Activated naive CD4-positive, alpha-beta T cell treated with anti-CD3 and anti-CD28 coated beads, Interleukin-2, amount 50 U/mL, for 24 hours (primary cell): Measurements from ENCODE around the gene CELSR2.

Experiments used
- H3K27ac Mint-ChIP-seq: one replicate; pipeline ENCODE4 v1.8.0; 2021; ENCODE audit warnings: mild to moderate bottlenecking, mixed read lengths
- H3K27me3 Mint-ChIP-seq: one replicate; pipeline ENCODE4 v1.8.0; 2021; ENCODE audit warnings: mixed read lengths
- H3K36me3 Mint-ChIP-seq: one replicate; pipeline ENCODE4 v1.8.0; 2021; ENCODE audit warnings: mixed read lengths
- H3K4me1 Mint-ChIP-seq: one replicate; pipeline ENCODE4 v1.8.0; 2021; ENCODE audit warnings: mixed read lengths
- H3K4me3 Mint-ChIP-seq: one replicate; pipeline ENCODE4 v1.8.0; 2021; ENCODE audit warnings: mild to moderate bottlenecking, mixed read lengths
- H3K9me3 Mint-ChIP-seq: one replicate; pipeline ENCODE4 v1.8.0; 2021; ENCODE audit warnings: mixed read lengths

The CELSR2 gene

DNA sequence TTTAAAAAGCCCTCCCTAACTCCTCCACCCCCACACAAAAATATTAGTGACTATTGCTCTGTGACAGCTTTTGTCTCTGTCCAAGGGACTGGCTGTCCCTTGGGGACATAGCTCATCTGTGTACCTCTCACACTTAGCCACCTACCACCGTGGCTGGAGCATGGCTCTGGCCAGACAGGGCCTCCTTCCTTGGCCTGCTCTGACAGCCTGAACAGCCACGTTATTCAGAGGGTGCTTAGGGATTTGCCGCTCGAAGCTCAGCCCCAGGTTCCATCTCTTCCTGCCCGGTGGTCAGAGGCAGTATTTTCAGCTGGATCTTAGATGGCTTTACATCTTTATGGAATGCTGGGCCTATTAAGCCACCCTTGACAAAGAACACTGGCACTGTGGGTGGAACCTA is 6.1 kb upstream of the CELSR2 start:
- Mint-ChIP-seq H3K4me1 (peaks cover 29% of the 10 kb centered on the region), H3K27me3 (no peaks in the 10 kb centered on the region), H3K9me3 (no peaks in the 10 kb centered on the region), H3K36me3 (no peaks in the 10 kb centered on the region), H3K4me3 (no peak overlapping the region), H3K27ac (no peak overlapping the region)

DNA sequence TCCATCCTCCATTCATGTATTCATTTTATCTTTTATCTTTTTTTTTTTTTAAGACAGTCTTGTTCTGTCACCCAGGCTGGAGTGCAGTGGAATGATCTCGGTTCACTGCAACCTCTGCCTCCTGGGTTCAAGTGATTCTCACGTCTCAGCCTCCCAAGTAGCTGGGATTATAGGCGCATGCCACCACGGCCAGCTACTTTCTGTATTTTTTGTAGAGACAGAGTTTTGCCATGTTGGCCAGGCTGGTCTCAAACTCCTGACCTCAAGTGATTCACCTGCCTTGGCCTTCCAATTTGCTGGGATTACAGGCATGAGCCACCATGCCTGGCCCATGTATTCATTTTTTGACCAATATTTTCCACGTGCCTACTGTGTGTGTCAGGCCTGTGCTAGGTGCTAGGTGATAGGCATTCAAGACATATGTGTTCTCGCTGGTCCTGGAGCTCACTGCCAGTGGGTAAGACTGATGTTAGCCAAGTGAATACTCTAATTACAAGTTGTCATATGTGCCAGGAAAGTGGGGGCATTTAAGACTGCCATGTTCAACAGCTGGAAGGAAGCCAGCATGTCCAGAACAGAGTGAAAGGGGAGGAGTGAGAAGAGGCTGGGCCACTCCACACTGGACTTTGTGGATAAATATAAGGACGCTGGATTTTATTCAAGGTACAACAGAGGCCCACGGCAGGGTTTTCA is 5.3 kb upstream of the CELSR2 start:
- Mint-ChIP-seq H3K27me3 (no peaks in the 10 kb centered on the region), H3K4me3 (no peak overlapping the region), H3K27ac (no peak overlapping the region), H3K36me3 (no peaks in the 10 kb centered on the region), H3K4me1 (peaks cover 31% of the 10 kb centered on the region), H3K9me3 (no peaks in the 10 kb centered on the region)

DNA sequence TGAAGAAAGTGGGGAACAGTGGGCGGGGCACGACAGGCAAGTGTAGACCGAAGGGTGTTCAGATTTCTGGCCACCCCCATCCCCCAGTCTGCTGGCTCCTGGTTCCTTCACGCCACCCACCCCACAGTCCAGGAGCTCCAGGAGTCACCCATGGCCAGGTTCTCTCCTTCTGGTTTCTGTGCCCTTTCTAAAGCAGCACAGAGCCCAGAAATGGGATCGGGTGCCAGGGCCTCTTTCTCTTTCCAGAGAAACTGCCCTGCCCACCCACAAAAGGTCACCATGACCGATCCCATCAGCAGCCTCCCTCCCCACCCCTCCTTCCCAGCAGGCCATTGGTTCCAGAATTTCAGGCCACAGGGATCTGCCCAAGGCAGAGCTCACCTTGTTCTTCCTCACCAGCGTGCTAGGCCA is 3.2 kb upstream of the CELSR2 start:
- Mint-ChIP-seq H3K27me3 (no peaks in the 10 kb centered on the region), H3K9me3 (no peaks in the 10 kb centered on the region), H3K36me3 (no peaks in the 10 kb centered on the region), H3K4me1 (peaks cover 25% of the 10 kb centered on the region), H3K27ac (no peak overlapping the region), H3K4me3 (no peak overlapping the region)

DNA sequence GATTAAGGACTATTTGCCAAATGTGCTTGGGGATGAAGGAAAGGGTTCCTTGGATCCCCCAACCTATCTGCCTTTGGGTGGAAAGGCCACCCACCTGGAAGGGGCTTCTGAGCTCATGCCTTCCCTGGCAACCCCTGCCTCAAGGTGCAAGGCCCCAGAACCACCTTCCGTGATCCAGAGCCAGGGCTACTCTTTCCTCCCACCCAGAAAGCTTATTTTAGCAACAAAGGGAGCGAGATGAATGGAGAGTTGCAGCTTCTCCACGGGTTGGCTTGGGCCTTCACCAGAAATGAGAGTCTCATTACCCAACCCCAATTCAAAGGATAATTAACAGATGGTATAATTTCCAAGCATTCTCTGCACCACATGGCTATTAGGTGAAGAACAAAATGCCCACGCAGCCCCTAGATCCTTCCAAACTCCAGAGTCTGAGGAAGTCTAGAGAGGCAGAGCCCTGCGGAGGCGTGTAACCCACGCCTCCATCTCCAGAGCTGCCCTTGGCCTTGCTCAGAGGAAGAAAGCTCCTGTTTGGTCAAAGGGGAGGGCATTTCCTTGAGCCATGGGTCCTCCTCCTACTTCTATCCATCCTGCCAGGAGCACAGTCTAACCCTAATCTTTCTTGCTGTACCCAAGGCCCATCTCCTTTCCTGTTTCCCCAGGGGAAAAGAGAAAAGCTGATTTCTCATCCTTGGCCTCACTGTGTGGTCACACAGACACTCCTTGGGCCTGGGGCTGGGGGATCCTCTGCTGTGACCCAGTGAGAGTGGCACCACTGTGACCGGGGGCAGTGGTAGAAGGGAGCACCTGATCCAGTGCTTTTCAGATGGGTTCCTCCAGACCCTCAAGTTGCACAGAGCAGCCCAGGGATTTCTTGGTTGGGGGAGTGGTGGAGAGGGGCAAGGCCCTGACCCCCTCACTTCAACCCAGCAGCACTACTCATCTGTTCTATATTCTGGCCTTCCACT is 1.7 kb upstream of the CELSR2 start:
- peaks cover 10% of the 10 kb centered on the region for H3K4me1 Mint-ChIP-seq
- no peaks in the 10 kb centered on the region for H3K9me3 Mint-ChIP-seq
- no peaks in the 10 kb centered on the region for H3K36me3 Mint-ChIP-seq
- H3K27ac Mint-ChIP-seq, result no peak overlapping the region
- no peaks in the 10 kb centered on the region for H3K27me3 Mint-ChIP-seq
- no peak overlapping the region for H3K4me3 Mint-ChIP-seq

GRCh38 chr1:109248444-109248796 is 919 bp upstream of the CELSR2 start:
- Mint-ChIP-seq H3K4me1 (peaks cover 8% of the 10 kb centered on the region), H3K27me3 (no peaks in the 10 kb centered on the region), H3K36me3 (no peaks in the 10 kb centered on the region), H3K9me3 (no peaks in the 10 kb centered on the region), H3K4me3 (no peak overlapping the region), H3K27ac (no peak overlapping the region)

DNA sequence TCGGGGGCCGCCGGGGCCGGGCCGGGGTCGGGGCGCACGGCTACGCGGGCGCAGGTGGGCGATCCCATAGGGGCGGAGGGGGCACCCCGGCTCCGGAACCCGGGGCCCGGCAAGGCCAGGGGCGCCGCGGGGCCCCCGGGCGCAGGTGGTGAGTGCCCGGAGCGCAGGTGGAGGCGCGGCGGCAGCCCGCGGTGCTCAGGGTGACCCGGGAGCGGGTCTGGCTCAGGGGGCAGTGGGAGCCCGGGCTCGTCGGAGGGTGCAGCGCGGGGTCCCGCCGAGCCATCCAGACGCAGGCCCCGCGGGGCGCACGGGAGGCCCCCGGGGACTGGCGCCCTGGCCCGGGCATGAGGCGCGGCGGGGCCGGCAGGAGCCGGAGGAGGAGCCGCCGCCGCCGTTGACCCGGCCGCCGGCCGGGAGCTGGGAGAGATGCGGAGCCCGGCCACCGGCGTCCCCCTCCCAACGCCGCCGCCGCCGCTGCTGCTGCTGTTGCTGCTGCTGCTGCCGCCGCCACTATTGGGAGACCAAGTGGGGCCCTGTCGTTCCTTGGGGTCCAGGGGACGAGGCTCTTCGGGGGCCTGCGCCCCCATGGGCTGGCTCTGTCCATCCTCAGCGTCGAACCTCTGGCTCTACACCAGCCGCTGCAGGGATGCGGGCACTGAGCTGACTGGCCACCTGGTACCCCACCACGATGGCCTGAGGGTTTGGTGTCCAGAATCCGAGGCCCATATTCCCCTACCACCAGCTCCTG is 489 bp downstream of the CELSR2 start:
- H3K9me3 Mint-ChIP-seq, result no peaks in the 10 kb centered on the region
- no peak overlapping the region for H3K27ac Mint-ChIP-seq
- H3K4me3 Mint-ChIP-seq, result peak overlapping the region; percentile 64
- H3K4me1 Mint-ChIP-seq, result peaks cover 8% of the 10 kb centered on the region
- no peaks in the 10 kb centered on the region for H3K27me3 Mint-ChIP-seq
- H3K36me3 Mint-ChIP-seq, result no peaks in the 10 kb centered on the region

GRCh38 chr1:109250454-109251276 is 1.3 kb downstream of the CELSR2 start:
- no peaks in the 10 kb centered on the region for H3K36me3 Mint-ChIP-seq
- H3K9me3 Mint-ChIP-seq, result no peaks in the 10 kb centered on the region
- no peak overlapping the region for H3K27ac Mint-ChIP-seq
- no peaks in the 10 kb centered on the region for H3K27me3 Mint-ChIP-seq
- peaks cover 8% of the 10 kb centered on the region for H3K4me1 Mint-ChIP-seq
- peak overlapping the region; percentile 64 for H3K4me3 Mint-ChIP-seq

DNA sequence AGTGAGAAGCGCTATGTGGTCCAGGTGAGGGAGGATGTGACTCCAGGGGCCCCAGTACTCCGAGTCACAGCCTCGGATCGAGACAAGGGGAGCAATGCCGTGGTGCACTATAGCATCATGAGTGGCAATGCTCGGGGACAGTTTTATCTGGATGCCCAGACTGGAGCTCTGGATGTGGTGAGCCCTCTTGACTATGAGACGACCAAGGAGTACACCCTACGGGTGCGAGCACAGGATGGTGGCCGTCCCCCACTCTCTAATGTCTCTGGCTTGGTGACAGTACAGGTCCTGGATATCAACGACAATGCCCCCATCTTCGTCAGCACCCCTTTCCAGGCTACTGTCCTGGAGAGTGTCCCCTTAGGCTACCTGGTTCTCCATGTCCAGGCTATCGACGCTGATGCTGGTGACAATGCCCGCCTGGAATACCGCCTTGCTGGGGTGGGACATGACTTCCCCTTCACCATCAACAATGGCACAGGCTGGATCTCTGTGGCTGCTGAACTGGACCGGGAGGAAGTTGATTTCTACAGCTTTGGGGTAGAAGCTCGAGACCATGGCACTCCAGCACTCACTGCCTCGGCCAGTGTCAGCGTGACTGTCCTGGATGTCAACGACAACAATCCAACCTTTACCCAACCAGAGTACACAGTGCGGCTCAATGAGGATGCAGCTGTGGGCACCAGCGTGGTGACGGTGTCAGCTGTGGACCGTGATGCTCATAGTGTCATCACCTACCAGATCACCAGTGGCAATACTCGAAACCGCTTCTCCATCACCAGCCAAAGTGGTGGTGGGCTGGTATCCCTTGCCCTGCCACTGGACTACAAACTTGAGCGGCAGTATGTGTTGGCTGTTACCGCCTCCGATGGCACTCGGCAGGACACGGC is 2.2 kb downstream of the CELSR2 start:
- Mint-ChIP-seq H3K4me1 (peaks cover 13% of the 10 kb centered on the region), H3K27ac (no peak overlapping the region), H3K9me3 (no peaks in the 10 kb centered on the region), H3K27me3 (no peaks in the 10 kb centered on the region), H3K4me3 (peak overlapping the region; percentile 44), H3K36me3 (peaks cover 1% of the 10 kb centered on the region)

DNA sequence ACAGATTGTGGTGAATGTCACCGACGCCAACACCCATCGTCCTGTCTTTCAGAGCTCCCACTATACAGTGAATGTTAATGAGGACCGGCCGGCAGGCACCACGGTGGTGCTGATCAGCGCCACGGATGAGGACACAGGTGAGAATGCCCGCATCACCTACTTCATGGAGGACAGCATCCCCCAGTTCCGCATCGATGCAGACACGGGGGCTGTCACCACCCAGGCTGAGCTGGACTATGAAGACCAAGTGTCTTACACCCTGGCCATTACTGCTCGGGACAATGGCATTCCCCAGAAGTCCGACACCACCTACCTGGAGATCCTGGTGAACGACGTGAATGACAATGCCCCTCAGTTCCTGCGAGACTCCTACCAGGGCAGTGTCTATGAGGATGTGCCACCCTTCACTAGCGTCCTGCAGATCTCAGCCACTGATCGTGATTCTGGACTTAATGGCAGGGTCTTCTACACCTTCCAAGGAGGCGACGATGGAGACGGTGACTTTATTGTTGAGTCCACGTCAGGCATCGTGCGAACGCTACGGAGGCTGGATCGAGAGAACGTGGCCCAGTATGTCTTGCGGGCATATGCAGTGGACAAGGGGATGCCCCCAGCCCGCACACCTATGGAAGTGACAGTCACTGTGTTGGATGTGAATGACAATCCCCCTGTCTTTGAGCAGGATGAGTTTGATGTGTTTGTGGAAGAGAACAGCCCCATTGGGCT is 3.0 kb downstream of the CELSR2 start:
- H3K4me1 Mint-ChIP-seq, result peaks cover 13% of the 10 kb centered on the region
- no peaks in the 10 kb centered on the region for H3K27me3 Mint-ChIP-seq
- H3K4me3 Mint-ChIP-seq, result no peak overlapping the region
- no peaks in the 10 kb centered on the region for H3K9me3 Mint-ChIP-seq
- peaks cover 1% of the 10 kb centered on the region for H3K36me3 Mint-ChIP-seq
- no peak overlapping the region for H3K27ac Mint-ChIP-seq

GRCh38 chr1:109252893-109253802 is 3.8 kb downstream of the CELSR2 start:
- no peaks in the 10 kb centered on the region for H3K9me3 Mint-ChIP-seq
- H3K27me3 Mint-ChIP-seq, result no peaks in the 10 kb centered on the region
- H3K4me3 Mint-ChIP-seq, result no peak overlapping the region
- peaks cover 13% of the 10 kb centered on the region for H3K4me1 Mint-ChIP-seq
- peaks cover 1% of the 10 kb centered on the region for H3K36me3 Mint-ChIP-seq
- H3K27ac Mint-ChIP-seq, result no peak overlapping the region

GRCh38 chr1:109253803-109254620 is 4.7 kb downstream of the CELSR2 start:
- Mint-ChIP-seq H3K27me3 (no peaks in the 10 kb centered on the region), H3K4me1 (peaks cover 11% of the 10 kb centered on the region), H3K9me3 (no peaks in the 10 kb centered on the region), H3K36me3 (peaks cover 1% of the 10 kb centered on the region), H3K4me3 (no peak overlapping the region), H3K27ac (no peak overlapping the region)

- Mint-ChIP-seq H3K27me3 (no peaks in the 10 kb centered on the region), H3K4me1 (peaks cover 8% of the 10 kb centered on the region), H3K9me3 (no peaks in the 10 kb centered on the region), H3K36me3 (peaks cover 1% of the 10 kb centered on the region), H3K4me3 (no peak overlapping the region), H3K27ac (no peak overlapping the region)
These were observed 5.3 kb downstream of the CELSR2 start for GRCh38 chr1:109254621-109255096.
